ENCODE data around the gene AP2A1. TPM values are rescaled to one million over a fixed set of nuclear protein-coding genes. Genes with fewer than 3 reads are reported as not detected.
A peak's percentile ranks its signal among the peaks of the same experiment; 100 is the strongest.

The AP2A1 gene
- total RNA-seq, 1 experiment from 2014 or later, result 119 TPM

- H3K36me3 Mint-ChIP-seq, result no peaks in the 10 kb centered on the region
- POLR2A ChIA-PET, result no interaction called here
- CTCF ChIA-PET, result no interaction called here
- DNase-seq (ENCODE audit: low spot score) (no peak), ATAC-seq (no peak)
- peaks cover 2% of the 10 kb centered on the region for H3K9me3 Mint-ChIP-seq
- peak overlapping the region; percentile 11; the same call in 1 of the 2 replicates for H3K27ac Mint-ChIP-seq
- H3K27me3 Mint-ChIP-seq (ENCODE audit: low read depth), result peaks cover 15% of the 10 kb centered on the region
- TF ChIP-seq ESRRA (CRISPR knock-in tag; IDR thresholded peaks at IDR 0.05; ENCODE audit: borderline replicate concordance) (no peak), ZNF121 (CRISPR knock-in tag; IDR thresholded peaks at IDR 0.05) (no peak), FOXK1 (CRISPR knock-in tag; IDR thresholded peaks at IDR 0.05) (no peak), JAZF1 (CRISPR knock-in tag; IDR thresholded peaks at IDR 0.05) (no peak), JUN (CRISPR knock-in tag; IDR thresholded peaks at IDR 0.05) (no peak), OVOL2 (CRISPR knock-in tag; IDR thresholded peaks at IDR 0.05; ENCODE audit: borderline replicate concordance) (no peak), NR3C1 (CRISPR knock-in tag; conservative IDR thresholded peaks at IDR 0.05; ENCODE audit: low read depth) (no peak)
- H3K4me1 Mint-ChIP-seq, result peaks cover 18% of the 10 kb centered on the region
- no peak overlapping the region for H3K4me3 Mint-ChIP-seq
Observed at GRCh38 chr19:49761249-49761624, 5.6 kb upstream of the AP2A1 start.

DNA sequence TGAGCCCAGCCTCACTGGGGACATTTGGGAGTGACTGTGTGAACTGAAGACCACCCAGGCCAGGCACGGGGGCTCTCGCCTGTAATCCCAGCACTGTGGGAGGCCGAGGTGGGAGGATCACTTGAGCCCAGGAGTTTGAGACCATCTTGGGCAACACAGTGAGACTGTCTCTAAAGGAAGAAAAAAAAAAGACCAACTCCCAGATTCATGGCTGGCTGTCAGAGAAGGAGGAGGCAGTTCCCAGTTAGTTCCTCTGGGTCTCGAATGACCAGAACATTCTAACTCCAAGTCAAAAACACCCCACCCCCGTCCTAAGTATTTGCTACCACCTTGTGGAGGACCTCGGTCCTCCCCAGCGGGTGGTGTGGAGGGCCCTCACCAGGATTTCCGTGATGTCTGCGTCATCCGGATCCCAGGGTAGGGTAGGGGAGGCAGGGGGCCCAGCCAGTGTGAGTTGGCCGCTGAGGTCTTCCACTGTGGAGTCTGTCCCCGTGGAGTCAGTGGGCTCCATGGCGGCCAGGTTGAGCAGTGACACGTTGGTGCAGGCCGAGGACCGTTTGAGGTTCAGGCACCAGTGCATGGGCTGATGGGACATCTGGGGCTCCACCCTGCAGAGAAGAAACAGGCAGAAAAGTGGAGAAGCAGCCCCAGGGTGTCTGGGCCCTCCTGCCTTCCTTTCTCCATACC lies 5.0 kb upstream of the AP2A1 start:
- ChIA-PET CTCF (no interaction called here), POLR2A (no interaction called here)
- DNase-seq (ENCODE audit: low spot score), result no peak

DNA sequence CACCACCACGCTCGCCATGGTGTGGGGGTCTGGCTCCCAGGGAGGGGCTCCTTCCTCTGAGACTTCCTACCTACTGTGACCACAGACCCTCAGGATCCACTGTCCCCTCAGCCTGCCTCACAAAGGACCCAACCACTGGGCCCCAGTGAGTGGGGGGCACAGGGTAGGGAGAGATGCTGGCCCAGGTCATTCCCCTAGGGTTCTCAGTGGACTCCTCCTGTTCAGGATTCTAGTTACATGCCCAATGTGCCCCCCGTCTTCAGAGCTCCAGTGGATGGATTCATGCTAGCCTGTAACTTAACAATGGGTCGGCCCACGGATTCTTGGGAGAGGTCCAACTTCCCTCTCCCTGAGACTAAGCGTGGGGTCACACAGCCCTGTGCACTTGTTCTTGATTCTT lies 3.6 kb upstream of the AP2A1 start, which contains the start of gene TSKS:
TSS of gene TSKS (minus strand) at position 77 of the 400 bp plus-strand sequence. CDS start at position 18, 59 bp downstream.
- no peaks in the 10 kb centered on the region for H3K36me3 Mint-ChIP-seq
- CTCF ChIA-PET, result interaction anchor here (0.7 kb wide), 1 partner anchor 12 kb away, joined by 3 read pairs; no protein-coding TSS in a partner anchor
- no peak for DNase-seq (ENCODE audit: low spot score)
- POLR2A ChIA-PET, result no interaction called here
- no peaks in the 10 kb centered on the region for H3K9me3 Mint-ChIP-seq
- H3K27me3 Mint-ChIP-seq (ENCODE audit: low read depth), result peaks cover 8% of the 10 kb centered on the region
- peak within 1 kb of the TSS; percentile 53 for H3K27ac Mint-ChIP-seq
- H3K4me3 Mint-ChIP-seq, result no peak within 1 kb of the TSS
- no peak for ATAC-seq
- H3K4me1 Mint-ChIP-seq, result peaks cover 26% of the 10 kb centered on the region
- TF ChIP-seq, protein P1, sequence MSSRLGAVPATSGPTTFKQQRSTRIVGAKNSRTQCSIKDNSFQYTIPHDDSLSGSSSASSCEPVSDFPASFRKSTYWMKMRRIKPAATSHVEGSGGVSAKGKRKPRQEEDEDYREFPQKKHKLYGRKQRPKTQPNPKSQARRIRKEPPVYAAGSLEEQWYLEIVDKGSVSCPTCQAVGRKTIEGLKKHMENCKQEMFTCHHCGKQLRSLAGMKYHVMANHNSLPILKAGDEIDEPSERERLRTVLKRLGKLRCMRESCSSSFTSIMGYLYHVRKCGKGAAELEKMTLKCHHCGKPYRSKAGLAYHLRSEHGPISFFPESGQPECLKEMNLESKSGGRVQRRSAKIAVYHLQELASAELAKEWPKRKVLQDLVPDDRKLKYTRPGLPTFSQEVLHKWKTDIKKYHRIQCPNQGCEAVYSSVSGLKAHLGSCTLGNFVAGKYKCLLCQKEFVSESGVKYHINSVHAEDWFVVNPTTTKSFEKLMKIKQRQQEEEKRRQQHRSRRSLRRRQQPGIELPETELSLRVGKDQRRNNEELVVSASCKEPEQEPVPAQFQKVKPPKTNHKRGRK (CRISPR knock-in tag; IDR thresholded peaks at IDR 0.05; ENCODE audit: borderline replicate concordance), result no peak
- no peak for TF ChIP-seq TEAD1 (CRISPR knock-in tag; IDR thresholded peaks at IDR 0.05)
- TF ChIP-seq IRF1 (CRISPR knock-in tag; IDR thresholded peaks at IDR 0.05), result no peak
- no peak for TF ChIP-seq ZBTB43 (CRISPR knock-in tag; IDR thresholded peaks at IDR 0.05)
- TF ChIP-seq ATF1 (CRISPR knock-in tag; IDR thresholded peaks at IDR 0.05), result no peak
- TF ChIP-seq FOXK1 (CRISPR knock-in tag; IDR thresholded peaks at IDR 0.05), result no peak
- TF ChIP-seq, protein P2, sequence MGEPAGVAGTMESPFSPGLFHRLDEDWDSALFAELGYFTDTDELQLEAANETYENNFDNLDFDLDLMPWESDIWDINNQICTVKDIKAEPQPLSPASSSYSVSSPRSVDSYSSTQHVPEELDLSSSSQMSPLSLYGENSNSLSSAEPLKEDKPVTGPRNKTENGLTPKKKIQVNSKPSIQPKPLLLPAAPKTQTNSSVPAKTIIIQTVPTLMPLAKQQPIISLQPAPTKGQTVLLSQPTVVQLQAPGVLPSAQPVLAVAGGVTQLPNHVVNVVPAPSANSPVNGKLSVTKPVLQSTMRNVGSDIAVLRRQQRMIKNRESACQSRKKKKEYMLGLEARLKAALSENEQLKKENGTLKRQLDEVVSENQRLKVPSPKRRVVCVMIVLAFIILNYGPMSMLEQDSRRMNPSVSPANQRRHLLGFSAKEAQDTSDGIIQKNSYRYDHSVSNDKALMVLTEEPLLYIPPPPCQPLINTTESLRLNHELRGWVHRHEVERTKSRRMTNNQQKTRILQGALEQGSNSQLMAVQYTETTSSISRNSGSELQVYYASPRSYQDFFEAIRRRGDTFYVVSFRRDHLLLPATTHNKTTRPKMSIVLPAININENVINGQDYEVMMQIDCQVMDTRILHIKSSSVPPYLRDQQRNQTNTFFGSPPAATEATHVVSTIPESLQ (CRISPR knock-in tag; IDR thresholded peaks at IDR 0.05), result no peak
- TF ChIP-seq FOXP1 (CRISPR knock-in tag; IDR thresholded peaks at IDR 0.05; ENCODE audit: borderline replicate concordance), result no peak
- TF ChIP-seq ZNF232 (CRISPR knock-in tag; IDR thresholded peaks at IDR 0.05), result no peak
- TF ChIP-seq ZNF532 (CRISPR knock-in tag; IDR thresholded peaks at IDR 0.05; ENCODE audit: borderline replicate concordance), result no peak
- TF ChIP-seq ZNF317 (CRISPR knock-in tag; IDR thresholded peaks at IDR 0.05; ENCODE audit: borderline replicate concordance, low read depth), result no peak
- TF ChIP-seq, protein P3, sequence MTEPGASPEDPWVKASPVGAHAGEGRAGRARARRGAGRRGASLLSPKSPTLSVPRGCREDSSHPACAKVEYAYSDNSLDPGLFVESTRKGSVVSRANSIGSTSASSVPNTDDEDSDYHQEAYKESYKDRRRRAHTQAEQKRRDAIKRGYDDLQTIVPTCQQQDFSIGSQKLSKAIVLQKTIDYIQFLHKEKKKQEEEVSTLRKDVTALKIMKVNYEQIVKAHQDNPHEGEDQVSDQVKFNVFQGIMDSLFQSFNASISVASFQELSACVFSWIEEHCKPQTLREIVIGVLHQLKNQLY (CRISPR knock-in tag; IDR thresholded peaks at IDR 0.05), result no peak
- TF ChIP-seq EMX1 (CRISPR knock-in tag; IDR thresholded peaks at IDR 0.05), result no peak
- no peak for TF ChIP-seq NFATC4 (CRISPR knock-in tag; IDR thresholded peaks at IDR 0.05)
- TF ChIP-seq HMGA2 (CRISPR knock-in tag; IDR thresholded peaks at IDR 0.05), result no peak

More for the DNA sequence above, 5.0 kb upstream of the AP2A1 start:
- no peaks in the 10 kb centered on the region for H3K36me3 Mint-ChIP-seq
- peaks cover 18% of the 10 kb centered on the region for H3K4me1 Mint-ChIP-seq
- H3K4me3 Mint-ChIP-seq, result no peak overlapping the region
- H3K9me3 Mint-ChIP-seq, result no peaks in the 10 kb centered on the region
- no peak for TF ChIP-seq ZNF138 (CRISPR knock-in tag; conservative IDR thresholded peaks at IDR 0.05)
- ATAC-seq, result no peak
- peak overlapping the region; percentile 11; the same call in 1 of the 2 replicates for H3K27ac Mint-ChIP-seq
- peaks cover 15% of the 10 kb centered on the region for H3K27me3 Mint-ChIP-seq (ENCODE audit: low read depth)
